GM13976 (cell line): Measurements from ENCODE around the gene PDCD1.

Experiments
- DNase-seq: peaks from one replicate; pipeline ENCODE4 v3.0.0; 2012; ENCODE audit warnings: low spot score
- in situ Hi-C: fragments of 300-500 bp; cut with MboI; formaldehyde crosslinking; loops from one replicate; pipeline ENCODE4 v1.12.0; 2022; ENCODE audit warnings: low sequenced_read_pairs, mixed read lengths, inconsistent platforms; ENCODE audit not compliant: unreplicated experiment
- TF ChIP-seq, protein P1 (sequence below): IDR thresholded peaks from 2 replicates; pipeline ENCODE4 v1.5.1; 2012; ENCODE audit warnings: borderline replicate concordance, mild to moderate bottlenecking; ENCODE audit not compliant: insufficient read depth; ENCODE audit errors: extremely low read depth, missing control alignments, control extremely low read depth

PDCD1 gene

DNA sequence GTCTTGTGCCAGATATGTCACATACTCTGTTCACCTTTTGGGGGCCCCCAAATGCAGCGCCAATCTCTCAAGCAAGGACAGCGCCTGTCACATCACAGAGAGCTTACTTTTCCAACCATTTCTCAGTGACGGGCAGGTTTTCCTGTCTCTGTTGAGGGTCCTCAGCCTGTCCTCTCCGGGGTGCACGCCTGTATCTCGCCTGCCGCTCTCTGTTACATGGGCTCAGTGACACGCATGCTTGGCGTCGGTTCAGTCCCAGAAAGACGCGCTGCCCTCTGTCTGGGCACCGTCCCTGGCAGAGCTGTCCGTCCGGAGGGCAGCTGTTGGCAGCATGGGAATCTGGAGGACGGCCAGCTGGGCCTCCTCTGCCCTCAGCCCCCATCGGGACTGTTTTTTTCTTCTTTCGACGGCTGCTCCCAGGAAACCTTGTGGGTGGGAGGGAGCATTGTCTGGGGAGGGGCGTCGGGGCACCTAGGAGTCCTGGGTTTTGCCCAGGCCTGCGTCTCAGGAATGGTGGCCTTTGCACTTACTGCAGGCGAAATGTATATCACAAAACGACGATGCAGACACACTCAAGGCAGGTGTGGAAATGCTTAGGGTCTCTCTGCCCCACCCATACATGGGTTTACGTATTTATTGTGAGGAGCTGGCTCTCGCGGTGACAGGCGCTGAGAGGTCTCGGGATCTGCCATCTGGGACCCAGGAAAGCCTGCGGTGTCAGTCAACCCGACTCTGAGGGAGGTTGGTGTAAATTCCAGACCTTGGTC, 41.7 kb upstream of the PDCD1 start:
- in situ Hi-C loops = no loop called here
- TF ChIP-seq, protein P1, sequence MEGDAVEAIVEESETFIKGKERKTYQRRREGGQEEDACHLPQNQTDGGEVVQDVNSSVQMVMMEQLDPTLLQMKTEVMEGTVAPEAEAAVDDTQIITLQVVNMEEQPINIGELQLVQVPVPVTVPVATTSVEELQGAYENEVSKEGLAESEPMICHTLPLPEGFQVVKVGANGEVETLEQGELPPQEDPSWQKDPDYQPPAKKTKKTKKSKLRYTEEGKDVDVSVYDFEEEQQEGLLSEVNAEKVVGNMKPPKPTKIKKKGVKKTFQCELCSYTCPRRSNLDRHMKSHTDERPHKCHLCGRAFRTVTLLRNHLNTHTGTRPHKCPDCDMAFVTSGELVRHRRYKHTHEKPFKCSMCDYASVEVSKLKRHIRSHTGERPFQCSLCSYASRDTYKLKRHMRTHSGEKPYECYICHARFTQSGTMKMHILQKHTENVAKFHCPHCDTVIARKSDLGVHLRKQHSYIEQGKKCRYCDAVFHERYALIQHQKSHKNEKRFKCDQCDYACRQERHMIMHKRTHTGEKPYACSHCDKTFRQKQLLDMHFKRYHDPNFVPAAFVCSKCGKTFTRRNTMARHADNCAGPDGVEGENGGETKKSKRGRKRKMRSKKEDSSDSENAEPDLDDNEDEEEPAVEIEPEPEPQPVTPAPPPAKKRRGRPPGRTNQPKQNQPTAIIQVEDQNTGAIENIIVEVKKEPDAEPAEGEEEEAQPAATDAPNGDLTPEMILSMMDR = no peak
- no peak for DNase-seq

DNA sequence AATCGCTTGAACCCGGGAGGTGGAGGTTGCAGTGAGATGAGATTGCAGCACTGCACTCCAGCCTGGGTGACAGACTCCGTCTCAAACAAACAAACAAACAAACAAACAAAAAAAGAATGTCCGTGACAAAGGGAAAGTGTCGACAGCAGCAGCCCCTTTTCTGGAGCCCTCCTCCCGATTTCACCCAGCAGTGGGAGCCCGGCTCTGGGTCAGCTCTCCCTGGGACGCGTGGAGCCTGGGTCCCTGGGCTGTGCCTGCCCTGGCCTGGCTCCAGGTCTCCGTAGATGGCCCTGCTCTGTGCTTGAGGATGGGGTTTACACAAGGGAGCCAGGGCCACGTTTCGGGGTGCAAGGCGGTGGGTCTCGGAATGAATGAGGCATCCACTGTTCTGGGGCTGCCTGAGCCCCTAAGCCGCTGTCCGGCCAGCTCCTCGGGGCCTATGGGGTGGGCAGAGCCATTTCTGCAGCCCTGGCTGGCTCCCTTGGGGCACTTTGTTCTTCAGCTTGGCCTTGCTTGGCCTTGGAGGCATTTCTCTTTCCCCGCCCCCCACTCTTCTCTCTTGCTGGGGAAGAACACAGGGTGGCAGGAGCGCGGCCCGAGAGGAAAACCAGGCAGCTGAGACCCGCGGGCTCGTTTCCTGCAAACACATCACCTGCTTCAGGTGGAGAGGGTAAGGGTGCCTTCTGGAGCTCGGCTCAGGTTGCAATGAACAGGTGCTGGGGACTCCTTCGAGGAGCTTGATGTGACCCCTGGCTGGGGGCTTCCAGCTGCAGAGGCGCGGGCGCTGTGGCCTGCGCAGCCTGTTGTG, 40.0 kb upstream of the PDCD1 start:
- in situ Hi-C loops = no loop called here
- TF ChIP-seq, protein P1 = no peak
- no peak for DNase-seq

DNA sequence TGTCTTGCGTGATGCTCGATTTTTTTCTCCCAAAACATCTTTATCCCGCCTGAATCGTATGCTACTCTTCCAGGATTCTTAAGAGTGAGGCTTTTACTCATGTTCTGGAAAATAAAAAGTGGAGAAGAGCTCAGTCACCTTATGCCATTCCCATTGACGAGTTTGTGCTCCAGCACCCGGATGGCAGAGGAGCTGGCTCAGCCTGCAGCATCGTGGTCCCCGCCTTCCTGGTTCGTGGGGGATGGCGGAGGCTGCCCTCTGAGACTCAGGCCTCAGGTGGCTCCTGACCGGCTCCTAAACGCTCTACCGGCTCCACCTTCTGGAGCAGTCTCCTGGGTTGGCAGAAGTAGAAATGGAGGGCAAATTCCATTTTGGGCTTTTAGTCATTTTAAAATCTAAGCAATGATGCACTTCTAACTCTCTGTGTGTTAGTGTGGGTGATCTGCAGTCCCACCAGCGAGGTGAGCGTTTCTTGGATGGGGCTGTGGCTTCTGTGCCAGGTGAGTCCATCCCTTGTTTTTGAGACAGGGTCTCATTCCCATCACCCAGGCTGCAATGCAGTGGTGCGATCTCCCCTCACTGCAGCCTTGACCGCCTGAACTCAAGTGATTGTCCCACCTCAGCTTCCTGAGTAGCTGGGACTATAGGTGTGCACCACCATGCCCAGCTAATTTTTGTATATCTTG, 38.7 kb upstream of the PDCD1 start:
- no peak for DNase-seq
- TF ChIP-seq, protein P1 = no peak
- in situ Hi-C loops = no loop called here

DNA sequence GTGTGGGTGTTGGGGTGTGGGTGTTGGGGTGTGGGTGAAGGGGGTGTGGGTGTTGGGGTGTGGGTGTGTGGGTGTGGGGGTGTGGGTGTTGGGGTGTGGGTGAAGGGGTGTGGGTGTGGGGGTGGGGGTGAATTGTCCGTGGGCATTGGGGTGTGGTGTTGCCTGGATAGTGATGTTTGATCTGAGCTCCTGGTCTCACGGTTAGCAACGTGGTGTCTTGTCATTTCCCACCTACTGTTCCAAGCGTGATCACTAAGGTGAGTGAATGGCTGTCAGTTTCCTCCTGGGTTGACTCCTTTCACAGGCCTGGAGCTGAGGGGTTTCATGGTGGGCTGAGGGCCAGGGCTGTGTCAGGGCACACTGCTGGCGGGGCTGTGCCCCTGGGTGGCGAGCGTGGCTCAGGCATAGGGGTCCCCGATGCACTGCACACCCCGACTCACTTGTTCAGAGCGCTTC, 38.1 kb upstream of the PDCD1 start:
- in situ Hi-C loops = no loop called here
- DNase-seq = no peak
- TF ChIP-seq, protein P1 = no peak

DNA sequence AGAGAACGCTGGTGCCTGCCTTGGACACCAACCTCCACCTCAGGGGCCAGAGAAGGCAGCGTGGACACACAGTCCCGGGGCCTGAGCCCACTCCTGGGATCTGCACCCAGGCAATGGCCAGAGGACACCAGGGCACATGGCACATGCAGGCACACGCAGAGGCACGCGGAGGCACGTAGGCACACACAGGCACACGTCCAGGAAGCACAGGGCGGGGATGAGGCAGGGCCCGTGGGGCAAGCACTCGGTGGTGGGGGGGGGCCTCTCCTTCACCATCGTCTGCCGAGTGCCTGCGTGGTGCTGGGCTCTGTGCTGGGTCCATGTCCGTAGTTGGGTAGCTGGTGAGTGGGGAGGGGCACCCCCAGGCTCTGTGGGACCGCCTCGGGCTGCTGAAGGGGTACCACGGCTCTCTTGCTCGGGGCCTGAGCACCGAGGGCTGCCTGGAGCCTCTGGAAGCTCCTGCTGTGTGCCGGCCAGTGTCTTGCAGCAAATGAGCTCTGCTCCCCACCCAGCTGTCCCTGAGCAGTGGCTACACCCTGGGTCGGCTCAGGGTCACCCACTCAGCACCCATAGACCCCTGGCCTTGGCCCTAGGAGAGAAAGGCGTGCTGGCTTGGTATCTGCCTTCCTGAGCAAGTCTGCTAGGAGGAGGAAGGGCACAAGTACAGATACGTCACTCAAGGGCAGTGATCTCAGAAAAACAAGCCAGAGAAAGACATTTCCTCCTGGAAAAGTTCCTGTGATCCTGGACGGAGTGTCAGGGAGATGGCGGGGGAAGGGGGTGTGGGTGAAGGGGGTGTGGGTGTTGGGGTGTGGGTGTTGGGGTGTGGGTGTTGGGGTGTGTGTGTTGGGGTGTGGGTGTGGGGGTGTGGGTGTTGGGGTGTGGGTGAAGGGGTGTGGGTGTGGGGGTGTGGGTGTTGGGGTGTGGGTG, 37.3 kb upstream of the PDCD1 start:
- no peak for DNase-seq
- TF ChIP-seq, protein P1 = no peak
- in situ Hi-C loops = no loop called here

DNA sequence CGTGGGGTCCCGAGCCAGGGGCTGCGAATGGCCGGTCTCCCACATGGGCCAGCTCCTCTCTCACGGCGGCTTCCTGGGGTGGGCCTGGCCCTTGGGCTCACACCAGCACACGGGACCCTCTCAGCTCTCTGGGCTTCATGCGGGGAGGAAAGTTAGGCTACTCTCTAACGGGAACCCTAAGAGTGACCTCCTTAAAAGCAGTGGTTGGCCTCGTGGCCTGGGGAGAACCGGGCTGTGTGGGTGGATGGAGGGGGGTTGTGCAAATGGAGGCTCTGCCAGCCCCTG, 36.7 kb upstream of the PDCD1 start:
- TF ChIP-seq, protein P1 = no peak
- in situ Hi-C loops = no loop called here
- no peak for DNase-seq
